Measurements from ENCODE around the gene FBXO41. TPM values are rescaled to one million over a fixed set of nuclear protein-coding genes. Genes with fewer than 3 reads are reported as not detected.

FBXO41 gene
- total RNA-seq, 1 donor from 2014 or later = 30.0 TPM

Small RNA genes lying within 50 kb of the gene (small RNA-seq; reads per million reads assigned to genes)
- gene RNU6-111P (ENCODE audit: low replicate concordance) = not detected

Other genes starting within 250 kb of the FBXO41 start
- gene SFXN5, start 212.8 kb downstream of the FBXO41 start, total RNA-seq = 20.7 TPM
- gene RAB11FIP5, start 171.5 kb downstream of the FBXO41 start, total RNA-seq = 6.1 TPM
- not detected for gene NOTO, start 81.9 kb downstream of the FBXO41 start, total RNA-seq
- gene SMYD5, start 70.2 kb downstream of the FBXO41 start, total RNA-seq = 20.4 TPM
- 4.4 TPM for gene PRADC1, start 51.2 kb downstream of the FBXO41 start, total RNA-seq
- gene CCT7, start 50.2 kb downstream of the FBXO41 start, total RNA-seq = 153 TPM
- gene EGR4, start 9.1 kb upstream of the FBXO41 start, total RNA-seq = not detected
- gene ALMS1, start 101.4 kb upstream of the FBXO41 start, total RNA-seq = 49.9 TPM

Data from temporal lobe (tissue), 2 donors.